HepG2 (cell line): ENCODE results near the gene ARFGAP2. TPM values are rescaled to one million over a fixed set of nuclear protein-coding genes. Genes with fewer than 3 reads are reported as not detected.
A peak's percentile ranks its signal among the peaks of the same experiment; 100 is the strongest.

Source experiments
- ATAD3A ChIP-seq: sonication (generic); formaldehyde crosslinking; IDR thresholded peaks from 2 replicates; pipeline ENCODE4 v1.4.0; 2020; ENCODE audit warnings: missing genetic modification reagents
- BHLHE40 ChIP-seq: IDR thresholded peaks from 2 replicates; pipeline ENCODE4 v1.6.1; 2011; ENCODE audit warnings: low read length, improper control_type of control experiment
- CC2D1A ChIP-seq: sonication (generic); formaldehyde crosslinking; IDR thresholded peaks from 2 replicates; pipeline ENCODE4 v1.8.1; 2023; ENCODE audit warnings: mild to moderate bottlenecking, missing genetic modification reagents
- ESRRA ChIP-seq: sonication (generic); formaldehyde crosslinking; IDR thresholded peaks from 2 replicates; pipeline ENCODE4 v1.5.1; 2020; ENCODE audit warnings: mild to moderate bottlenecking, low read depth, missing genetic modification reagents
- ETV5 ChIP-seq: IDR thresholded peaks from 2 replicates; pipeline ENCODE4 v1.6.1; 2018; ENCODE audit warnings: missing biosample characterization, missing genetic modification reagents, inconsistent platforms, borderline replicate concordance
- FIP1L1 ChIP-seq: fragments of 200-400 bp; formaldehyde crosslinking; IDR thresholded peaks from 2 replicates; pipeline ENCODE4 v1.6.1; 2018; ENCODE audit warnings: low read depth, mild to moderate bottlenecking, low read length, moderate library complexity, borderline replicate concordance; ENCODE audit not compliant: insufficient read depth
- FOXJ3 ChIP-seq: sonication (generic); formaldehyde crosslinking; IDR thresholded peaks from 2 replicates; pipeline ENCODE4 v1.4.0; 2020; ENCODE audit warnings: missing genetic modification reagents, mild to moderate bottlenecking, borderline replicate concordance
- HDAC1 ChIP-seq: sonication (generic); formaldehyde crosslinking; IDR thresholded peaks from 2 replicates; pipeline ENCODE4 v1.5.1; 2020; ENCODE audit warnings: mild to moderate bottlenecking, missing genetic modification reagents
- JARID2 ChIP-seq: sonication (generic); formaldehyde crosslinking; IDR thresholded peaks from 2 replicates; pipeline ENCODE4 v1.8.1; 2023; ENCODE audit warnings: missing genetic modification reagents, inconsistent platforms; ENCODE audit not compliant: insufficient replicate concordance
- MAFF ChIP-seq: IDR thresholded peaks from 2 replicates; pipeline ENCODE4 v1.6.1; 2011; ENCODE audit warnings: low read depth, low read length, improper control_type of control experiment
- MAFG ChIP-seq: sonication (generic); formaldehyde crosslinking; IDR thresholded peaks from 2 replicates; pipeline ENCODE4 v1.5.1; 2020; ENCODE audit warnings: mild to moderate bottlenecking, missing genetic modification reagents
- MYNN ChIP-seq: sonication (generic); formaldehyde crosslinking; IDR thresholded peaks from 2 replicates; pipeline ENCODE4 v1.4.0; 2020; ENCODE audit warnings: mild to moderate bottlenecking, low read depth, missing genetic modification reagents
- PAX8 ChIP-seq: sonication (generic); formaldehyde crosslinking; IDR thresholded peaks from 2 replicates; pipeline ENCODE4 v1.8.0; 2022; ENCODE audit warnings: mild to moderate bottlenecking, missing genetic modification reagents, borderline replicate concordance
- RFXANK ChIP-seq: IDR thresholded peaks from 2 replicates; pipeline ENCODE4 v1.6.1; 2016
- ZNF10 ChIP-seq: sonication (generic); formaldehyde crosslinking; IDR thresholded peaks from 2 replicates; pipeline ENCODE4 v1.4.0; 2020; ENCODE audit warnings: mild to moderate bottlenecking, low read depth, missing genetic modification reagents, borderline replicate concordance
- ZNF143 ChIP-seq: sonication (generic); formaldehyde crosslinking; IDR thresholded peaks from 2 replicates; pipeline ENCODE4 v1.4.0; 2020; ENCODE audit warnings: missing genetic modification reagents
- ZNF230 ChIP-seq: sonication (generic); formaldehyde crosslinking; IDR thresholded peaks from 2 replicates; pipeline ENCODE4 v1.4.0; 2020; ENCODE audit warnings: mild to moderate bottlenecking, missing genetic modification reagents
- ZNF280D ChIP-seq: sonication (generic); formaldehyde crosslinking; IDR thresholded peaks from 2 replicates; pipeline ENCODE4 v1.5.1; 2020; ENCODE audit warnings: mild to moderate bottlenecking, missing genetic modification reagents
- ZNF331 ChIP-seq: sonication (generic); formaldehyde crosslinking; IDR thresholded peaks from 2 replicates; pipeline ENCODE4 v1.4.0; 2020; ENCODE audit warnings: missing genetic modification reagents
- ZNF44 ChIP-seq: sonication (generic); formaldehyde crosslinking; IDR thresholded peaks from 2 replicates; pipeline ENCODE4 v1.5.1; 2020; ENCODE audit warnings: mild to moderate bottlenecking, missing genetic modification reagents
- ZNF564 ChIP-seq: sonication (generic); formaldehyde crosslinking; IDR thresholded peaks from 2 replicates; pipeline ENCODE4 v1.8.1; 2023; ENCODE audit warnings: mild to moderate bottlenecking, missing genetic modification reagents
- ZNF589 ChIP-seq: sonication (generic); formaldehyde crosslinking; conservative IDR thresholded peaks from 2 replicates; pipeline ENCODE4 v1.8.0; 2022; ENCODE audit warnings: mild to moderate bottlenecking, moderate library complexity, missing genetic modification reagents
- ZNF703 ChIP-seq: sonication (generic); formaldehyde crosslinking; IDR thresholded peaks from 2 replicates; pipeline ENCODE4 v1.5.1; 2020; ENCODE audit warnings: missing genetic modification reagents, mild to moderate bottlenecking, moderate library complexity, borderline replicate concordance
- ZNF841 ChIP-seq: sonication (generic); formaldehyde crosslinking; IDR thresholded peaks from 2 replicates; pipeline ENCODE4 v1.8.1; 2023; ENCODE audit warnings: missing genetic modification reagents, borderline replicate concordance
- polyA plus RNA-seq, 8 experiments: library from polyadenylated mRNA; depleted of rRNA in 3 of 8; stranded (reverse) in 7 of 8; unstranded in 1 of 8; fragments of >200 nt; fragmentation: Illumina TruSeq in 4 of 8; extraction: Trizol in 4 of 8; gene quantifications; 2 replicates each; pipeline versions ENCODE4 v1.2.1 to v1.2.3, GENCODE V29; 2011 to 2016; ENCODE audit warnings: low read depth in 4 of 8, missing spikeins in 1 of 8, mixed read lengths in 1 of 8; ENCODE audit not compliant: insufficient read depth in 1 of 8
- total RNA-seq, 5 experiments: library from RNA; depleted of rRNA; stranded (reverse); fragments of >200 nt; fragmentation: Illumina TruSeq; extraction: Trizol; gene quantifications; 2 replicates each; pipeline ENCODE4 v1.2.3, GENCODE V29; 2016; ENCODE audit warnings: low read depth in 1 of 5
- TF ChIP-seq, protein P1 (sequence below): sonication (generic); formaldehyde crosslinking; IDR thresholded peaks from 2 replicates; pipeline ENCODE4 v1.8.0; 2022; ENCODE audit warnings: missing genetic modification reagents, low read depth, mild to moderate bottlenecking, borderline replicate concordance
- TF ChIP-seq, protein P2 (sequence below): sonication (generic); formaldehyde crosslinking; IDR thresholded peaks from 2 replicates; pipeline ENCODE4 v1.4.0; 2020; ENCODE audit warnings: missing genetic modification reagents

The ARFGAP2 gene
- total and polyA plus RNA-seq, 2 of the 13 experiments (the other 11 are each of a cell fraction or from before 2014, with no cell fraction given) = 32.3 to 75.3 TPM

DNA sequence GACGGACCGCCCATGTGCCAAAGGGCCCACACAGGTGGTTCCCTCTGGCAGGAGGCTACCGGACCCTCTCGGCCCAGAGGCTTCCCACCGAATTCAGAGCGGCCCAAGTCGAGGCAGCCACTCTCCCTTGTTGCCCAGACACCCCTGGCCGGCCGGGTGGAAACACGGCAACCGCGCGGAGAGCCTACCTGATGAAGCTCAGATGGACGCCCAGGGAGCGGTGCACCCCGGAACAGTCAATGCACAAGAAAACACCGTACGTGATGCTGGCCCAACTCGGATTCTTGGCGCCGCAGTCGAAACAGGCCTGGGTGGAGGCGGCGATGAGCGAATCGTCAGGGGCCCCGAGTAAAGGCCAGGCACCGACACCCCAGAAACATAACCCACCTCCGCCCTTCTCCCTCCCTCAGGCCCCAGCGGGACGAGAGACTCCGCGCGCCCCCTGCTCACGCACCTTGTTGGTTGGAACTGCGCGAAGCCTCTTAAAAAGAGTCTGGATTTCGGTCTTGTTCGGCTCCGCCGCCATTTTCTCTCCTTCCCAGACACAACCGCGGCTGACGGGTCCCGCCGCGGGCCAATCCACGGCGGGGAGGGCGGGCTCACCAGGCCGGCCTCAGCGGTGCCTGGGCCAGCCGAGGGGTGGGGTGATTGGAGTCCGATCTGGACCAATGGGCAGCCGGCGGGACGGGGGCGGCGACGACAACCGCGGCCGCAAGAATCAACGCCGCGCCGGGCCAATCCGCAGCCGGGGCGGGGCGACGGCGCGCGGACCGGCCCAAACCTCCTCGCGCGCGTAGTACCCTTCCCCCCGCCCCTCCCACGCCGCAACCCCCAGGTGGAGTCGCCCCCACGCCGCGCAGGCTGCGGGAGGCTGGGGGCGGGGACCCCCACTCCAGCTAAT, at the start of gene ARFGAP2 (continued):
- TF ChIP-seq ETV5 (CRISPR knock-in tag) (no peak), MAFF (no peak), HDAC1 (peak; percentile 84), ZNF703 (CRISPR knock-in tag) (no peak; the same call in 1 of the 2 replicates), FOXJ3 (CRISPR knock-in tag) (no peak), ZNF841 (CRISPR knock-in tag) (no peak), FIP1L1 (peak; percentile 89; the same call in 1 of the 2 replicates), MAFG (CRISPR knock-in tag) (no peak), ZNF280D (CRISPR knock-in tag) (no peak), BHLHE40 (no peak), ESRRA (no peak), PAX8 (CRISPR knock-in tag) (peak; percentile 84; the same call in 1 of the 2 replicates), ZNF230 (CRISPR knock-in tag) (peak; percentile 79; the same call in 1 of the 2 replicates), RFXANK (CRISPR knock-in tag) (no peak), ZNF564 (CRISPR knock-in tag) (peak; percentile 90), ZNF143 (CRISPR knock-in tag) (peak; percentile 88), ZNF10 (no peak), ATAD3A (CRISPR knock-in tag) (no peak), ZNF331 (CRISPR knock-in tag) (no peak; the same call in 1 of the 2 replicates), CC2D1A (CRISPR knock-in tag) (no peak), ZNF589 (CRISPR knock-in tag) (no peak; the same call in 1 of the 2 replicates), MYNN (CRISPR knock-in tag) (0 out of 2 replicates have a peak, but pooled peaks have one; percentile 24), ZNF44 (CRISPR knock-in tag) (no peak), JARID2 (CRISPR knock-in tag) (no peak)
- TF ChIP-seq, protein P1, sequence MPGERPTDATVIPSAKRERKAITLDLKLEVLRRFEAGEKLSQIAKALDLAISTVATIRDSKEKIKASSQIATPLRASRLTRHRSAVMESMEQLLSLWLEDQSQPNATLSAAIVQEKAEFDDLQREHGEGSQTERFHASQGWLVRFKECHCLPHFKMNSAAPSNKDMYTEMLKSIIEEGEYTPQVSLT = no peak
- TF ChIP-seq, protein P2, sequence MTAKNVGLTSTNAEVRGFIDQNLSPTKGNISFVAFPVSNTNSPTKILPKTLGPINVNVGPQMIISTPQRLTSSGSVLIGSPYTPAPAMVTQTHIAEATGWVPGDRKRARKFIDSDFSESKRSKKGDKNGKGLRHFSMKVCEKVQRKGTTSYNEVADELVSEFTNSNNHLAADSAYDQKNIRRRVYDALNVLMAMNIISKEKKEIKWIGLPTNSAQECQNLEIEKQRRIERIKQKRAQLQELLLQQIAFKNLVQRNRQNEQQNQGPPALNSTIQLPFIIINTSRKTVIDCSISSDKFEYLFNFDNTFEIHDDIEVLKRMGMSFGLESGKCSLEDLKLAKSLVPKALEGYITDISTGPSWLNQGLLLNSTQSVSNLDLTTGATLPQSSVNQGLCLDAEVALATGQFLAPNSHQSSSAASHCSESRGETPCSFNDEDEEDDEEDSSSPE = peak; percentile 64; the same call in 1 of the 2 replicates
